HG02610 (cell line): ENCODE data around the gene CARD8.
A peak's percentile ranks its signal among the peaks of the same experiment; 100 is the strongest.
"Not testable (repeated sequence)": the region's sequence is repeated elsewhere in the genome, so short reads cannot be mapped to it uniquely, and the experiment has no call there.

Experiments used
- ATAC-seq: cut with Tn5 transposase; IDR thresholded peaks from one replicate; pipeline ENCODE4 v1.9.1; 2021; ENCODE audit warnings: mild to moderate bottlenecking, moderate library complexity; ENCODE audit not compliant: unreplicated experiment

CARD8 gene

DNA sequence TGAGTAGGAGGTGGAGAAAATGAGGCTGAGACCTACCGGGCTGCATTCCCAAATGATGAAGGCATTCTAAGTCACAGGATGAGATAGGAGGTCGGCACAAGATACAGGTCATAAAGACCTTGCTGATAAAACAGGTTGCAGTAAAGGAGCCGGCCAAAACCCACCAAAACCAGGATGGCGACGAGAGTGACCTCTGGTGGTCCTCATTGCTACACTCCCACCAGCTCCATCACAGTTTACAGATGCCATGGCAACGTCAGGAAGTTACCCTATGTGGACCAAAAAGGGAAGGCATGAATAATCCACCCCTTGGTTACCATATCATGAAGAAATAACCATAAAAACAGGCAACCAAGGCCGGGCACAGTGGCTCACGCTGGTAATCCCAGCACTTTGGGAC is 9.6 kb upstream of the CARD8 start:
- not testable (repeated sequence) for ATAC-seq

DNA sequence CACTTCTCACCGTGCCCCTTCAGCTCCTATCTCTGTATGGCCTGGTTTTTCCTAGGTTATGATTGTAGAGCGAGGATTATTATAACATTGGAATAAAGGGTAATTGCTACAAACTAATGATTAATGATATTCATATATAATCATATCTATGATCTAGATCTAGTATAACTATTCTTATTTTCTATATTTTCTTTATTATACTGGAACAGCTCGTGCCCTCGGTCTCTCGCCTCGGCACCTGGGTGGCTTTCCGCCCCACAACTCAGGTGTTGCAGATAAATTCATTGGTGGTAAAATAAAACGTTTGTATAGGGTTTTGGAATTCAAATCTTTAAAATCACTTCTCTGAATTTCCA is 4.6 kb upstream of the CARD8 start:
- ATAC-seq: not testable (repeated sequence)

DNA sequence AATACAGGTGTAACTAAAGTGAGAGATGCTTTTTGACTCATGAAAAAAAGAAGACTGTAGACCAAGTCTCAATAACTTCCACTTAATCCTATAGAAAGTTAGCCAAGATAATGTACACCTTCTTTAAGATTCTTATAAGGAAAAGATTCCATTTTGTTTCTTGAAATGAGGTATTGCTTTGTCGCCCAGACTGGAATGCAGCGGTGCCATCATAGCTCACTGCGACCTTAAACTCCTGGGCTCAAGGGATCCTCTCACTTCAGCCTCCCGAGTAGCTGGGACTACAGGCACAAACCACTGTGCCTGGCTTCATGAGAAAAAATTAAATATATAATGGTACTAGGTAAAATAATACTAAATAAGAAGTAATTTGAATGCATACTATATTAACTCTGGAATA is 3.3 kb upstream of the CARD8 start:
- not testable (repeated sequence) for ATAC-seq

DNA sequence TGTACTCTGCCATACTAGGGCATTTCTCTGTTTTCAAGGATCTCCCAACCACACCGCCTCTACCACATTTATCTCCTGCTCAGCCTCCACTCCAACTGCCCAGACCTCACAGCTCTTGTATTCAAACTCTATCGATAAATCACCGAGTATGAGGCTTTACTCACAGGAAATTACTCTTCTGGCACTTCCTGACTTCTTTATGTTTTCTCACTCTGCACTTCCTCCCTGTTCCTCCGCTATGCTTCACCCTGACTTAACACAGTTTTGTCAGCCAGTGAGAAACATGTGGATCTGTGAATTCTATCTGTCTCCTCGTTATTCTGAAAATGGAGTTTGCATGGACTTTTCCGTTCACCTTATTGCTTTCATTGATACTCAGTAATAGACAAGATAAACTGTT is 2.6 kb upstream of the CARD8 start:
- ATAC-seq: no peak

DNA sequence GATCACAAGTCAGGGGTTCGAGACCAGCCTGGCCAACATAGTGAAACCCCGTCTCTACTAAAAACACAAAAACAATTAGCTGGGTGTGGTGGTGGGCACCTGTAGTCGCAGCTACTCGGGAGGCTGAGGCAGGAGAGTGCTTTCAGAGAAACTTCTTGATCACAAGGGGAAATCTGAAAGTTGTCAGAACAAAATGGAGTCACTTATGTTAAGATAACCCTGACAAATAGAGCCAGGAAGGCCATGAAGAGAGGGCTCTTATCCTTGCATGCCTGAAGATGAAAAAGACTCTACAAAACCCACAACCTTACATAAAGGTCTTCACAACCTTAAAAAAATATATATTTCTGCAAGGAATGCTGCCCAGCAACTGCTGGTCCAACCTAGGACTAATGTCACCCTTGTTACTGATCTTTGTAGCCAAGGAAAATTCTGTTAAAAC is 1.2 kb downstream of the CARD8 start:
- ATAC-seq: no peak

DNA sequence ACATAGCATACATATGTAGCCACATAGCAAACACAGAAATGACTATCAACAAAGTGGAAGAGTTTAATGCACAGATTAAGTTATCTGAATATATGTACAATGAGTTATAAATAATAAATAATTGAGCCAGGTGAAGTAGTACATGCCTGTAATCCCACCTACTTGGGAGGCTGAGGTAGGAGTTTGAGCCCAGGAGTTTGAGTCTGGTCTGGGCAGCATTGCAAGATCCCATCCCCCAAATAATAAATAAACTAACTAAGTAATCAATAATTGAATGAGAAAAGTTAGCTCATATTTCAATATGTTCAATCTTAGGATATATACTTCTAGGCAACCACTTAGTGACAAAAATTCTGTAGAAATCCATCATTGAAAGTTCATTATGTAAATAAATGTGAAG is 1.7 kb downstream of the CARD8 start:
- no peak for ATAC-seq

DNA sequence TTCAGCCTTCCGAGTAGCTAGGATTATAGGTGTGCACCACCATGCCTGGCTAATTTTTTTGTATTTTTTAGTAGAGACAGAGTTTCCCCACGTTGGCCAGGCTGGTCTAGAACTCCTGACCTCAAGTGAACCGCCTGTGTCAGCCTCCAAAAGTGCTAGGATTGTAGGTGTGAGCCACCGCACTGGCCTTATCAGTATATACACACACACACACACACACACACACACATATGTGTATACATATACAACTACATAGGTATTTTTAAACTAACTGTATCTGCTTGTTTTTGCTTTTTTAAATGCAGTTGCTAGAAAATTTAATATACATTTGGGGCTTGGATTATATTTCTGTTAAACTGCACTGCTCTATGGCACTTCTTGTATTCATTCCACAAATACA is 3.1 kb downstream of the CARD8 start:
- no peak for ATAC-seq

DNA sequence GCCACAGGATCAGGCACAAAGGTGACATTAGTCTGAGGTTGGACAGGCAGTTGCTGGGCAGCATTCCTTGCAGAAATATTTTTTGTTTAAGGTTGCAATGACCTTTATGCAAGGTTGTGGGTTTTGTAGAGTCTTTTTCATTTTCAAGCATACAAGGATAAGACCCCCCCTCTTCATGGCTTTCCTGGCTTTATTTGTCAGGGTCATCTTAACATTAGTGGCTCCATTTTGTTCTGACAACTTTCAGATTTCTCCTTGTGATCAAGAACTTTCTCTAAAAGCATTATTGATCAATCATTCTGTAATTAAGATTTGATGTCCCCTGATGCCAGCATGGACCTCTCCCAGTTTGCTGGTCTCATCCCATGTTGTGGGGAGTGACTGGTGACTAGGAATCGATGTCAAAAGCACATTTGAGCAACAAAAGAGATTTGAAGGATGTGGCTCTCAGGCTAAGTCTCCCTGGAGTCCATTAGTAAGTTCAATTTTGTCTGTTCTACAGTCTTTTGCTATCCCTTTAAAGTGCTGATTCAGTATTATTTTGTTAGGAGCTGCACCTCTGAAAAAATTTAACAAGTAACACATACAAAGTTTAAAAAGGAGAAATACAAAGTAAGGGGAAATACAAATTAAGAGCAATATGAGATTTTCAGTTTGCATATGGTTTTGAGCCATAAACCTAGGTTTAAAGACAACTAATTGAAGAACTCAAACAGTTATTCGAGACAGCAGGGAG is 5.3 kb downstream of the CARD8 start:
- no peak for ATAC-seq

DNA sequence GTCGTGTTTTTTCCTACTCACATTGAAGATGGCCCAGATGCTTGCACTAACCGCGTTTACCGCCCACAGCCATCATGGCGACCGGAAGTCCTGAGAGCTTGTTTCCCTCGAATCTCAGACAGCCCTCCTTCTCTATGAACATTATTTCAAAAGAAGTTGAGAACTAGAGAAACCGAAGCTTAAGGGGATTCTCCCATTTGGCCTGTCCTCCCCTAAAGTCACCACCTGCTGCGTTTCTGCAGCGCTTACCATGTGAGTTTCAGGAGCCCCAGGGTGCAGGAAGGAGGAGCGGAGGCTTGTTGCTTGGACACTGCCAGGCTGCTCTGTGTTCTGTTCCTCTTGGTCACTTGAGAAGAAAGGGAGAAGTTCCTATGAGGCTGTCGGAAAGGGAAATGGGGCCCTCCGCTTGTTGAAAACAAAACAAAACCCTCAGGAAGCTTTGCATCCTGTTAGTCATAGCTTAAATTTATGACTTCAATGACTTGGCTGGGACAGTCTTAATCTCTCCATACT is 6.2 kb downstream of the CARD8 start:
- ATAC-seq: peak; percentile 84

DNA sequence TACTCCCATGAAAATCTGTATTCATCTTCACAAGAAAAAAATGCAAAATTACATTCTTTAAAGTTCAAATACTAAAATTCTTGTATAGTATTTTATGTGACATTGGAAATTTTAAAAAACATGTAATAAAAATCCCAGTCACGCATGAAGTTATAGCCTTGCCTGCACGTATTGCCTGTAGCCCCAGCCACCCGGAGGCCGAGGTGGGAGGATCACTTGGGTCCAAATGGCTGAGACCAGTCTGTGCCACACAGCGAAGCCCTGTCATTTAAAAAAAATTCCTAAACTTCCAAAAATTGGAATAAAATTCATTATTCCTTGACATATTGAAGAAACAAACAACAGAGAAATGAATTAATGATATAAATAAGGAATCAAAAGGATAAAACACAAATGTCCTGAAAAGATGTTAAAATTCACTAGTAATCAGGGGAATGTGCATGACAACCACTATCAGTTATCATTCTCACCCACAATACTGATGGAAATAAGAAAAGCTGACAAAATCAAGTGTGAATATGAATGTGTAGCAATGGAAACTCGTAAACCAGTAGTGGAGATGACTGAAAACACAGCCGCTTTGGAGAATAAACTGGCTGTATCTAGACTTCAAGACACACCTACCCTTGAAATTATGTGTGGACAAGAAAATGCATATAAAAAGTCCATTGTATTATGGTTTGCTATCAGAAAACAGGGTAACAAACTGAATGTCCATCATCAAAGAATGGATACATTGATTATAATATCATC is 7.5 kb downstream of the CARD8 start:
- no peak for ATAC-seq

DNA sequence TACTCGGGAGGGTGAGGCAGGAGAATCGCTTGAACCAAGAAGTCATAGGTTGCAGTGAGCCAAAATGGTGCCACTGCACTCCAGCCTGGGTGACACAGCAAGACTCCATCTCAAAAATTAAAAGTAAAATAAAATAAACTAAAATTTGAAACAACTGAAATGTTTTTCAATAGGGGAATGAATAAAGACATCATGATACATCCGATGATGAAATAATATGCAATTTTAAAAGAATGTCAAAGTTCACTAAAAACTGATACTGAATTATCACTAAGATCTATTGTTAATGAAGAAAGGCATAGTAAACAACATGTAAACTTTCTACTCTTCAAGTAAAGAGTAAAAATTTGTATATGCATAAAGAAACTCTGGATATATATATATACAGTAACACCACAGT is 8.5 kb downstream of the CARD8 start:
- no peak for ATAC-seq

DNA sequence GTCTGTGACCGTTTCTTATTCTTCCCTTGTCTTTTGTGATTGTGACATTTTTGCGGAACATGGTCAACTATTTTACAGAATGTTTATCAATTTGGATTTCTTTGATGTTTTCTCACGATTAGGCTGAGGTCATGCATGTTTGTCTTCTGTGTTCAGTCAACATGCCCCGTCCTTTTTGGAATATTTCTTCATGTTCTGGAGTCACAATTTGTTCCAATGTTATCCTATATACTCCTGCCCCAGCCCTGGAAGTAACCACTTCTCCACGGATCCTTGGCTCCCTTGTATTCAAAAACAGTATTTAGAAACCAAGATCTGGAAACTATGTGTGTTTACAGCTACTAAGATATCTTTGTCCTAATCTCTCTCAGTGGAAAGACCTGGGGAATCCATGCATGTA is 9.6 kb downstream of the CARD8 start:
- no peak for ATAC-seq

DNA sequence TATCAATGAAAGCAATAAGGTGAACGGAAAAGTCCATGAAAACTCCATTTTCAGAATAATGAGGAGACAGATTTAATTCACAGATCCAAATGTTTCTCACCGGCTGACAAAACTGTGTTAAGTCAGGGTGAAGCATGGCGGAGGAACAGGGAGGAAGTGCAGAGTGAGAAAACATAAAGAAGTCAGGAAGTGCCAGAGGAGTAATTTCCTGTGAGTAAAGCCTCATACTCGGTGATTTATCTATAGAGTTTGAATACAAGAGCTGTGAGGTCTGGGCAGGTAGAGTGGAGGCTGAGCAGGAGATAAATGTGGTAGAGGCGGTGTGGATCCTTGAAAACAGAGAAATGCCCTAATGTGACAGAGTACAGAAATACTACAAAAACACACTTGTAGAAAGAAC is 11.4 kb downstream of the CARD8 start:
- no peak for ATAC-seq

DNA sequence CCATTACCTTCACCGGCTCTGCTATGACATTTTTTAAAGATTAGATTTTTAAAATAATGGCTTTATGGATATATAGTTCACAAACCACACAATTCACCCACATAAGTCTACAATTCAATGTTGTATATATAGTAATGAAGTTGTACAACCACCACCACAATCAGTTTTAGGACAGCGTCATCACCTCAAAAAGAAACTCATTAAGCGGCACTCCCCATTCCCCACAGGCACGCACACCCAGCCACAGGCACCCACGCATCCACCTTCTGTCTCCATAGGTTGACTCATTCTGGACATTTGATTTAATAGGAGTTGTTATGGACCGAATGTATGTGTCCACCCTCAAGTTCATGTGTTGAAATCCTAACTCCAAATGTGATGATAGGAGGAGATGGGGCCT is 13.9 kb downstream of the CARD8 start:
- ATAC-seq: not testable (repeated sequence)

DNA sequence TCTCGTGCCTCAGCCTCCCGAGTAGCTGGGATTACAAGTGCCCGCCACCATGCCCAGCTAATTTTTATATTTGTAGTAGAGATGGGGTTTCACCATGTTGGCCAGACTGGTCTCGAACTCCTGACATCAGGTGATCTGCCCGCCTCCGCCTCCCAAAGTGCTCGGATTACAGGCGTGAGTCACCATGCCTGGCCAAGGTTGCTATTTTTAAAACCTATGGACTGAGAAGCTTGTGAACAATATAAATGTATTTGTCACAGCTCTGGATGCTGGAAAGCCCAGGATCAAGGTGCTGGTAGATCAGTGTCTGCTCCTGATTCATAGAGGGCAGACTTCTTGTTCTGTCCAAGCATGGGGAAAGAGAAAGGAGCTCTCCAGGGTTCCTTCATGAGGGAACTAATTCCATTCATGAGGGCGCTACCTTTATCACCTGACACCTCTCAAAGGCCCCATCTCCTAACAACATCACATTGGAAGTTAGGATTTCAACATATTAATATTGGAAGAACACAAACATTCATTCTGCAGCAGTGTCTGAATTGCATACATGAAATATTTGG is 16.1 kb downstream of the CARD8 start:
- ATAC-seq: no peak

DNA sequence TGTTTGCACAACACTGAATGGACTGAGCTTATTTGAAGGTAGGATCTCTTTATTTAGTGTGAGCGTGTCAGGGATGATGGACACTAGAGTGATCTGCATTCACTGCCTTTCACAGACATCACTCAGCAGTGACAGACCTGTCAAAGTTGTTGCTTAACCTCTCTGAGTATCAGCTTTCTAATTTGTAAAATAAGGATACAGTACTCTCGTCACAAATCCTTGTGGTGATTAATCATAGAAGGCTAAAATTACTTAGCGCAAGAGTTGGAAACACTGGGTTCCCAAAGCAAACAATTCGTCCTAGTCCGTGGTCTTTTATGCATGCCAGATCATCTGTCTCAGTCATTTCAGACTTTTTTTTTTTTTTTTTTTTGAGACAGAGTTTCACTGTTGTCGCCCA is 16.6 kb downstream of the CARD8 start:
- no peak for ATAC-seq

DNA sequence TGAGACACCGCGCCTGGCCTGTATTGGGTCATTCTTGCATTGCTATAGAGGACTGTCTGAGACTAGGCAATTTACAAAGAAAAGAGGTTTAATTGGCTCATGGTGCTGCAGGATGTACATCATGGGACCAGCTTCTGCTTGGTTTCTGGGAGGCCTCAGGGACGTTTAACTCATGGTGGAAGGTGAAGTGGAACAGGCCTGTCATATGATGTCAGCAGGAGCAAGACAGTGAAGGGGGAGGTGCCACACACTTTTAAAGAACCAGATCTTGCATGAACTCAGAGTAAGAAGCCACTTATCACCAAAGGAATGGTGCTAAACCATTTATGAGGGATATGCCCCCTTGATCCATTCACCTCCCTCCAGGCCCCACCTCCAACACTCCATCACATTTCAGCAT is 18.7 kb downstream of the CARD8 start:
- no peak for ATAC-seq

DNA sequence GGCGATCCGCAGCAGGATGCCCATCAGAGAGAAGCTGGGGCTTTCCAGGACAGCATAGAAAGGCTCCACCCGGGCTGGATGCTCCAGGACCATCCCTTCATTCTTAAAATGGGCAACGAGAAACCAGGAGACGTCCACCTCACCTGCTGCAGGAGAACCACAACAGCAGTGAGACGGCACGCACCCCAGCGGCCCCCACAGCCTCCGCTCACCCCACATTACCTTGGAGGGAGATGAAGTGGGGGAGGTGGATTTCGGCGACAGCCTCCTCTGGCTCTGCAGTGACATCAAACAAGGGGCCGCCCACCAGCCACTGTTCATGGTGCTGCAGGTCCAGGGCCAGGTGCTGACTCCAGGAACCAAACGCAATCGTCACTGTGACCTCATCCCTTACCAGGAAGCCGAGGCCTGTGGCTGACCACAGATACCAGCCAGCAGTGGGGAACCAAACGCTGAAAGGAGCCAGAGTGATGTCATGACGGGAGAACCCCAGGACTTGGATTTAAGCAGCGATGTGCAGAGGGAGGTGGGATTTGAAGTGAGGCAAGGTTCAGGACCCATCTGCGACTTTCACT is 25.1 kb downstream of the CARD8 start:
- ATAC-seq: no peak

DNA sequence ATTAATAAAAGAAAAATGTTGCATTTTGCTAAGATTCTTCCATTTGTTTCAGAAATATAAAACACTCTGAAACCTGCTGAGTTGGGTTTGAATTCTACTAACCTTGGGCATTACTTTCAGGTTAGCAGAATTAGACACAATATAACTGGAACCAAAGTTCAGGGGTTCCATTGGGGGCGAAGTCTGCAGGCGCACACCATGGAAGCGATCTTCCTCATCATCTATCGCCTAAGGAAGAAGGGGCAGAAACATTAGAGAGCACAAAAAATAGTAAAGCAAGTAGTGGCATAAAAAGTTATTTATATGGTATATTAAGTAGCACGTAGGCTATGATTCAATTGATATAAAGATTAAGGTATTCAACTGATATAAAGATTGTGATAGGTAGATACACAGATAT is 34.1 kb downstream of the CARD8 start:
- ATAC-seq: no peak

DNA sequence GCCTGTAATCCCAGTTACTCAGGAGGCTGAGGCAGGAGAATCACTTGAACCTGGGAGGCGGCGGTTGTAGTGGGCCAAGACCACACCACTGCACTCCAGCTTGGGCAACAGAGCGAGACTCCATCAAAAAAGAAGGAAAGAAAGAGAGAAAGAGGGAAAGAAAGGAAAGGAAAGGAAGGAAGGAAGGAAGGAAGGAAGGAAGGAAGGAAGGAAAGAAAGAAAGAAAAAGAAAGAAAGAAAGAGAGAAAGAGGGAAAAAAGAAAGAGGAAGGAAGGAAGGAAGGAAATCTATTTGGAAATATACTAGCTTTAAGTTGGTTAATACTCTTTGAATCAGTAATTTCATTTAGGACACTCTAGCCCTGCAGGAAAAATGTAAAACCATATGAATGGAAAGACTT is 34.9 kb downstream of the CARD8 start:
- ATAC-seq: not testable (repeated sequence)

DNA sequence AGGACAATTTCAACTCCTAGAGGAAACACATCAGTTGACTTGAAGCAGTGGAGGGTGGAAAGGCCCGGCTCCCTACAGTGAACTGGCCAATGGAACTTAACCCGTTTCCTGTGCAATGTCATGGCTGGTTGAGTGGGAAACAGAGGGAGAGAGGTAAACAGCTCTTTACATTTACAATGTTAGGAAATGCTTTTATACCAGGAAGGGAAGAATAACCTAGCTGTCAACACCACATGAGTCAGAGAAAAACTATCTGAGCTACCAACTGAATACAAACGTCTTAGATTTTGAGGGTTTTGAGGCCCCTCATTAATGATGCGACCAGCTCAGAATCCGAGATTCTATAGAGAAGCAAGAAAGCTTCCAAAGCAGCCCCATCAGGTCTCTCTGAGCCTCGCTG is 36.7 kb downstream of the CARD8 start:
- no peak for ATAC-seq

DNA sequence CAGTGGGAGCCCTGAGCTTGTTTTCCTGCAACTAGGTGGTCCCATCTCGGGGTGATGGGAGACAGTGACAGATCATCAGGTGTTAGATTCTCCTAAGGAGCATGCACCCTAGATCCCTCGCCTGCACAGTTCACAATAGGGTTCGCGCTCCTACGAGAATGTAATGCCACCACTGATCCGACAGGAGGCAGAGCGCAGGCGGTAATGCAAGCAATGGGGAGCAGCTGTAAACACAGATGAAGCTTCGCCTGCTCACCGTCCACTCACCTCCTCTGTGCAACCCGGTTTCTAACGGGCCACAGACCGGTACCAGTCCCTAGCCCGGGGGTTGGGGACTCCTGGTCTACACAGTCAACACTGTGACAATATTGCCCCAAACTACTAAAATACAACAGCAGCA is 38.8 kb downstream of the CARD8 start:
- ATAC-seq: no peak
